Mesenchymal stem cell (in vitro differentiated cells and primary cell): ENCODE measurements around the gene IST1.

Experiments
- DNase-seq: peaks from one replicate; pipeline ENCODE4 v3.0.0-alpha.2; 2013
- H2AFZ ChIP-seq: one replicate; pipeline ENCODE4 v1.6.1; 2013; ENCODE audit warnings: low read depth, mild to moderate bottlenecking, control low read depth, inconsistent platforms, low read length, moderate library complexity
- H2AK5ac ChIP-seq: 2 replicates; pipeline ENCODE4 v1.6.1; 2013; ENCODE audit warnings: low read length, moderate library complexity, mild to moderate bottlenecking, inconsistent platforms; ENCODE audit not compliant: severe bottlenecking
- H2BK120ac ChIP-seq: one replicate; pipeline ENCODE4 v1.6.1; 2013; ENCODE audit warnings: low read depth, mild to moderate bottlenecking, inconsistent platforms, low read length, moderate library complexity
- H2BK12ac ChIP-seq, 2 experiments: one replicate each; pipeline ENCODE4 v1.6.1; 2013; ENCODE audit warnings: inconsistent platforms in 2 of 2, low read length in 2 of 2, mild to moderate bottlenecking in 2 of 2, moderate library complexity in 2 of 2, control low read depth in 1 of 2
- H2BK15ac ChIP-seq: one replicate; pipeline ENCODE4 v1.6.1; 2013; ENCODE audit warnings: mild to moderate bottlenecking, low read depth, inconsistent platforms; ENCODE audit not compliant: poor library complexity, severe bottlenecking
- H2BK5ac ChIP-seq: 2 replicates; pipeline ENCODE4 v1.6.1; 2013; ENCODE audit warnings: low read depth, mild to moderate bottlenecking, low read length, control low read depth, inconsistent platforms; ENCODE audit not compliant: poor library complexity, severe bottlenecking
- H3K14ac ChIP-seq, 2 experiments: one replicate each; pipeline ENCODE4 v1.6.1; 2013; ENCODE audit warnings: inconsistent platforms in 2 of 2, low read length in 2 of 2, control low read depth in 1 of 2, mild to moderate bottlenecking in 1 of 2, moderate library complexity in 1 of 2
- H3K18ac ChIP-seq, 2 experiments: one replicate each; pipeline ENCODE4 v1.6.1; 2013; ENCODE audit warnings: inconsistent platforms in 2 of 2, low read length in 2 of 2, control low read depth in 1 of 2, low read depth in 1 of 2, mild to moderate bottlenecking in 1 of 2
- H3K23ac ChIP-seq, 2 experiments: one replicate each; pipeline ENCODE4 v1.6.1; 2013; ENCODE audit warnings: inconsistent platforms in 2 of 2, low read length in 2 of 2, mild to moderate bottlenecking in 2 of 2, moderate library complexity in 2 of 2, control low read depth in 1 of 2
- H3K27ac ChIP-seq: 2 replicates; pipeline ENCODE4 v1.5.1; 2013; ENCODE audit warnings: mild to moderate bottlenecking, moderate library complexity, low read length, control low read depth, inconsistent platforms; ENCODE audit not compliant: poor library complexity, severe bottlenecking
- H3K27me3 ChIP-seq, 2 experiments: 2 replicates each; pipeline versions ENCODE4 v1.6.1 to v1.7.0; 2013; ENCODE audit warnings: low read length in 2 of 2, mild to moderate bottlenecking in 2 of 2, moderate library complexity in 2 of 2, control low read depth in 1 of 2, inconsistent platforms in 1 of 2; ENCODE audit not compliant: control insufficient read depth in 1 of 2, insufficient read depth in 1 of 2
- H3K36me3 ChIP-seq, 2 experiments: 2 replicates each; pipeline versions ENCODE4 v1.6.1 to v1.7.0; 2013; ENCODE audit warnings: low read length in 2 of 2, control low read depth in 1 of 2, inconsistent platforms in 1 of 2, low read depth in 1 of 2, mild to moderate bottlenecking in 1 of 2; ENCODE audit not compliant: insufficient read depth in 2 of 2, control insufficient read depth in 1 of 2
- H3K4ac ChIP-seq, 2 experiments: one replicate each; pipeline ENCODE4 v1.6.1; 2013; ENCODE audit warnings: inconsistent platforms in 2 of 2, low read length in 2 of 2, mild to moderate bottlenecking in 2 of 2, moderate library complexity in 2 of 2, control low read depth in 1 of 2, low read depth in 1 of 2
- H3K4me1 ChIP-seq: 2 replicates; pipeline ENCODE4 v1.6.1; 2013; ENCODE audit warnings: low read depth, low read length, control low read depth; ENCODE audit not compliant: control insufficient read depth, insufficient read depth
- H3K4me2 ChIP-seq: 2 replicates; pipeline ENCODE4 v1.6.1; 2013; ENCODE audit warnings: low read length, mild to moderate bottlenecking, inconsistent platforms; ENCODE audit not compliant: poor library complexity, severe bottlenecking
- H3K4me3 ChIP-seq, 2 experiments: 2 replicates each; pipeline versions ENCODE4 v1.5.1 to v1.7.0; 2013; ENCODE audit warnings: low read length in 2 of 2, mild to moderate bottlenecking in 2 of 2, control low read depth in 1 of 2, low read depth in 1 of 2; ENCODE audit not compliant: insufficient read depth in 1 of 2
- H3K79me1 ChIP-seq: replicated peaks from 2 replicates; pipeline ENCODE4 v1.6.1; 2013; ENCODE audit warnings: mild to moderate bottlenecking, control low read depth, low read length, inconsistent platforms; ENCODE audit not compliant: poor library complexity, severe bottlenecking
- H3K9ac ChIP-seq: 2 replicates; pipeline ENCODE4 v1.7.0; 2013; ENCODE audit warnings: mild to moderate bottlenecking, low read length, moderate library complexity
- H3K9me3 ChIP-seq: 2 replicates; pipeline ENCODE4 v1.7.0; 2013; ENCODE audit warnings: mild to moderate bottlenecking, low read length; ENCODE audit not compliant: control insufficient read depth
- H4K8ac ChIP-seq: one replicate; pipeline ENCODE4 v1.6.1; 2013; ENCODE audit warnings: inconsistent platforms, mild to moderate bottlenecking, low read length, moderate library complexity
- H4K91ac ChIP-seq: one replicate; pipeline ENCODE4 v1.6.1; 2013; ENCODE audit warnings: mild to moderate bottlenecking, low read length, inconsistent platforms
- WGBS: methylation state at CpG from one replicate; pipeline ENCODE4 v1.1.7; 2013; ENCODE audit warnings: mixed read lengths; 5-methylcytosine and 5-hydroxymethylcytosine counted together

Gene IST1

GRCh38 chr16:71923941-71924690 lies 28.8 kb downstream of the IST1 start:
- Histone ChIP-seq H2AFZ (no peak overlapping the region), H4K91ac (no peak overlapping the region), H3K4me2 (no peak overlapping the region), H3K4me1 (peaks cover 16% of the 10 kb centered on the region), H2BK12ac (no peak overlapping the region), H3K4ac (no peak overlapping the region), H3K4me3 (no peak overlapping the region), H4K8ac (peak overlapping the region; percentile 49), H3K9ac (no peak overlapping the region), H2BK120ac (no peak overlapping the region), H2AK5ac (no peak overlapping the region), H3K18ac (no peak overlapping the region), H3K27ac (no peak overlapping the region), H2BK15ac (no peak overlapping the region), H3K9me3 (peaks cover 17% of the 10 kb centered on the region), H2BK5ac (no peak overlapping the region), H3K36me3 (peaks cover 58 to 94% of the 10 kb centered on the region in 2 experiments), H3K79me1 (peaks cover 24% of the 10 kb centered on the region), H3K27me3 (no peaks in the 10 kb centered on the region), H3K23ac (no peak overlapping the region), H3K14ac (no peak overlapping the region)
- 95% methylated on average over 10 of the region's 10 CpGs for whole genome bisulfite sequencing
- no peak for DNase-seq

GRCh38 chr16:71924710-71925109 lies 29.4 kb downstream of the IST1 start:
- Histone ChIP-seq H3K4me2 (no peak overlapping the region), H2BK120ac (no peak overlapping the region), H4K91ac (no peak overlapping the region), H4K8ac (no peak overlapping the region), H3K9me3 (peaks cover 13% of the 10 kb centered on the region), H3K4ac (no peak overlapping the region), H3K9ac (no peak overlapping the region), H3K27ac (no peak overlapping the region), H3K4me1 (peaks cover 15% of the 10 kb centered on the region), H3K27me3 (no peaks in the 10 kb centered on the region), H2AFZ (no peak overlapping the region), H2BK15ac (no peak overlapping the region), H3K14ac (no peak overlapping the region), H2BK5ac (no peak overlapping the region), H3K79me1 (peaks cover 19% of the 10 kb centered on the region), H2BK12ac (no peak overlapping the region), H3K36me3 (peaks cover 53 to 93% of the 10 kb centered on the region in 2 experiments), H2AK5ac (no peak overlapping the region), H3K18ac (no peak overlapping the region), H3K4me3 (no peak overlapping the region), H3K23ac (no peak overlapping the region)
- no CpG with 5 or more reads among the region's 2 CpGs for WGBS
- no peak for DNase-seq

GRCh38 chr16:71927383-71927782 lies 32.1 kb downstream of the IST1 start:
- Histone ChIP-seq H3K27ac (peak overlapping the region; percentile 62), H3K4me1 (peaks cover 15% of the 10 kb centered on the region), H3K36me3 (peaks cover 35 to 84% of the 10 kb centered on the region in 2 experiments), H3K79me1 (peaks cover 11% of the 10 kb centered on the region), H3K9me3 (no peaks in the 10 kb centered on the region), H3K4me2 (no peak overlapping the region), H3K14ac (no peak overlapping the region), H3K18ac (no peak overlapping the region), H3K4ac (no peak overlapping the region), H2BK5ac (no peak overlapping the region), H3K27me3 (no peaks in the 10 kb centered on the region), H3K23ac (no peak overlapping the region), H4K8ac (no peak overlapping the region), H3K4me3 (no peak overlapping the region), H2AFZ (no peak overlapping the region), H3K9ac (peak overlapping the region; percentile 56), H2BK12ac (no peak overlapping the region), H2BK120ac (no peak overlapping the region), H2AK5ac (no peak overlapping the region), H4K91ac (no peak overlapping the region), H2BK15ac (no peak overlapping the region)
- whole genome bisulfite sequencing = 28% methylated on average over 3 of the region's 3 CpGs
- DNase-seq = peak; percentile 80

GRCh38 chr16:71927787-71928186 lies 32.5 kb downstream of the IST1 start:
- peaks cover 15% of the 10 kb centered on the region for H3K4me1 ChIP-seq
- H2BK12ac ChIP-seq = peak overlapping the region in 1 of 2 experiments; percentile 59
- H3K27ac ChIP-seq = peak overlapping the region; percentile 62
- no peak overlapping the region for H4K91ac ChIP-seq
- H3K79me1 ChIP-seq = peaks cover 11% of the 10 kb centered on the region
- no peak overlapping the region for H4K8ac ChIP-seq
- DNase-seq = no peak
- no peak overlapping the region for H2BK15ac ChIP-seq
- no peak overlapping the region for H3K4me2 ChIP-seq
- no peak overlapping the region for H3K18ac ChIP-seq
- no peak overlapping the region for H3K4me3 ChIP-seq
- WGBS = 38% methylated on average over 5 of the region's 5 CpGs
- no peak overlapping the region for H2BK5ac ChIP-seq
- H3K9ac ChIP-seq = peak overlapping the region; percentile 2
- no peaks in the 10 kb centered on the region for H3K27me3 ChIP-seq
- no peaks in the 10 kb centered on the region for H3K9me3 ChIP-seq
- H3K14ac ChIP-seq = no peak overlapping the region
- H2AK5ac ChIP-seq = no peak overlapping the region
- H2BK120ac ChIP-seq = no peak overlapping the region
- H3K4ac ChIP-seq = no peak overlapping the region
- no peak overlapping the region for H3K23ac ChIP-seq
- H3K36me3 ChIP-seq = peaks cover 33 to 80% of the 10 kb centered on the region in 2 experiments
- no peak overlapping the region for H2AFZ ChIP-seq
